ENCODE results near the gene PRPF40A.

The PRPF40A gene

GRCh38 chr2:152718076-152718908 is 1.0 kb upstream of the PRPF40A start, which contains the start of gene ARL6IP6:
Gene ARL6IP6, plus strand, starts transcription at chr2:152718620. Its CDS starts 5 bp downstream, at chr2:152718625.
- H3K4me3 ChIP-seq (ENCODE audit: low read depth, low read length): peak within 1 kb of the TSS; percentile 96

- peak overlapping the region; percentile 96 for H3K4me3 ChIP-seq (ENCODE audit: low read depth, low read length)
These were observed 445 bp downstream of the PRPF40A start for GRCh38 chr2:152716805-152717227.

GRCh38 chr2:152715854-152716428 is 1.3 kb downstream of the PRPF40A start:
- peak overlapping the region; percentile 96 for H3K4me3 ChIP-seq (ENCODE audit: low read depth, low read length)

- H3K4me3 ChIP-seq (ENCODE audit: low read depth, low read length): no peak overlapping the region
These were observed 2.1 kb downstream of the PRPF40A start for GRCh38 chr2:152715112-152715511.

- H3K4me3 ChIP-seq (ENCODE audit: low read depth, low read length): no peak overlapping the region
These were observed 6.5 kb downstream of the PRPF40A start for GRCh38 chr2:152710713-152711112.

GRCh38 chr2:152708742-152709141 is 8.5 kb downstream of the PRPF40A start:
- no peak overlapping the region for H3K4me3 ChIP-seq (ENCODE audit: low read depth, low read length)

- no peak overlapping the region for H3K4me3 ChIP-seq (ENCODE audit: low read depth, low read length)
These were observed 10.7 kb downstream of the PRPF40A start for GRCh38 chr2:152706477-152707021.

- H3K4me3 ChIP-seq (ENCODE audit: low read depth, low read length): no peak overlapping the region
These were observed 16.1 kb downstream of the PRPF40A start for GRCh38 chr2:152701198-152701597.

GRCh38 chr2:152696476-152696875 is 20.8 kb downstream of the PRPF40A start:
- no peak overlapping the region for H3K4me3 ChIP-seq (ENCODE audit: low read depth, low read length)

- no peak overlapping the region for H3K4me3 ChIP-seq (ENCODE audit: low read depth, low read length)
These were observed 21.5 kb downstream of the PRPF40A start for GRCh38 chr2:152695763-152696162.

GRCh38 chr2:152694161-152694661 is 23.1 kb downstream of the PRPF40A start:
- H3K4me3 ChIP-seq (ENCODE audit: low read depth, low read length): no peak overlapping the region

GRCh38 chr2:152693033-152693432 is 24.2 kb downstream of the PRPF40A start:
- no peak overlapping the region for H3K4me3 ChIP-seq (ENCODE audit: low read depth, low read length)

- H3K4me3 ChIP-seq (ENCODE audit: low read depth, low read length): no peak overlapping the region
These were observed 30.9 kb downstream of the PRPF40A start for GRCh38 chr2:152686321-152686720.

- no peak overlapping the region for H3K4me3 ChIP-seq (ENCODE audit: low read depth, low read length)
These were observed 33.9 kb downstream of the PRPF40A start for GRCh38 chr2:152683400-152683799.

- no peak overlapping the region for H3K4me3 ChIP-seq (ENCODE audit: low read depth, low read length)
These were observed 34.6 kb downstream of the PRPF40A start for GRCh38 chr2:152682663-152683062.

GRCh38 chr2:152678808-152679207 is 38.5 kb downstream of the PRPF40A start:
- H3K4me3 ChIP-seq (ENCODE audit: low read depth, low read length): no peak overlapping the region

GRCh38 chr2:152676461-152676860 is 40.8 kb downstream of the PRPF40A start:
- H3K4me3 ChIP-seq (ENCODE audit: low read depth, low read length): no peak overlapping the region

- H3K4me3 ChIP-seq (ENCODE audit: low read depth, low read length): no peak overlapping the region
These were observed 42.9 kb downstream of the PRPF40A start for GRCh38 chr2:152674334-152674733.

GRCh38 chr2:152664725-152665124 is 52.5 kb downstream of the PRPF40A start:
- no peak overlapping the region for H3K4me3 ChIP-seq (ENCODE audit: low read depth, low read length)

GRCh38 chr2:152661076-152661475 is 56.2 kb downstream of the PRPF40A start:
- H3K4me3 ChIP-seq (ENCODE audit: low read depth, low read length): no peak overlapping the region

GRCh38 chr2:152658221-152658620 is 59.0 kb downstream of the PRPF40A start:
- no peak overlapping the region for H3K4me3 ChIP-seq (ENCODE audit: low read depth, low read length)

GRCh38 chr2:152657043-152657442 is 60.2 kb downstream of the PRPF40A start:
- no peak overlapping the region for H3K4me3 ChIP-seq (ENCODE audit: low read depth, low read length)

Measured in iPS-11a (cell line).